ENCODE results near the gene CALD1.

Gene CALD1

GRCh38 chr7:134856091-134856490, 76.7 kb downstream of the CALD1 start:
- no peak for TF ChIP-seq CTCF (IDR thresholded peaks at IDR 0.05; ENCODE audit: control insufficient read depth, insufficient read depth, low read depth, low read length, missing control alignments)
- H3K4me3 ChIP-seq (ENCODE audit: control insufficient read depth, low read depth, low read length) = no peak overlapping the region
- no peak for DNase-seq (ENCODE audit: low read depth)

DNA sequence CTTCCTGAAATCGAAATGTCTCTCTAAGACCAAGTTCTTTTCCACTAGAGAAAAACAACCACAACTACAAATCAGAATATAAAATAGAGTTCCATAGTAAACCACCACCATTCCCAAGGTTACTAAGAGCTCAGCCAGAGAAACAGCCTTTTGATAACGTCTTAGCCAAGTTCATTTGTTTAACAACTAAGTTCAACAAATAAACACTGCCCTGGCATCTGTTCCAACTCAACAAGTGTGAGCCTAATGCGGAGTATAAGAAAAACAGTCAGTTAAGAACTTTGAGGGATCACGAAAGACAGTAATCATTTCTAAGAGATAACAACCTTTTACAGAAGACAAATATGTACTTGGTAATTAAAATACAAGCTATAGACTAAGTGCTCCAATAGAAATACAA, 77.3 kb downstream of the CALD1 start:
- no peak for TF ChIP-seq CTCF (IDR thresholded peaks at IDR 0.05; ENCODE audit: control insufficient read depth, insufficient read depth, low read depth, low read length, missing control alignments)
- no peak overlapping the region for H3K4me3 ChIP-seq (ENCODE audit: control insufficient read depth, low read depth, low read length)
- DNase-seq (ENCODE audit: low read depth) = no peak

GRCh38 chr7:134857958-134858357, 78.5 kb downstream of the CALD1 start:
- TF ChIP-seq CTCF (IDR thresholded peaks at IDR 0.05; ENCODE audit: control insufficient read depth, insufficient read depth, low read depth, low read length, missing control alignments) = no peak
- no peak overlapping the region for H3K4me3 ChIP-seq (ENCODE audit: control insufficient read depth, low read depth, low read length)
- DNase-seq (ENCODE audit: low read depth) = no peak

GRCh38 chr7:134859783-134860182, 80.3 kb downstream of the CALD1 start:
- TF ChIP-seq CTCF (IDR thresholded peaks at IDR 0.05; ENCODE audit: control insufficient read depth, insufficient read depth, low read depth, low read length, missing control alignments) = no peak
- no peak for DNase-seq (ENCODE audit: low read depth)
- no peak overlapping the region for H3K4me3 ChIP-seq (ENCODE audit: control insufficient read depth, low read depth, low read length)

- H3K4me3 ChIP-seq (ENCODE audit: control insufficient read depth, low read depth, low read length) = no peak overlapping the region; the same call in 1 of the 2 replicates
- DNase-seq (ENCODE audit: low read depth) = no peak
- no peak for TF ChIP-seq CTCF (IDR thresholded peaks at IDR 0.05; ENCODE audit: control insufficient read depth, insufficient read depth, low read depth, low read length, missing control alignments)
Observed at GRCh38 chr7:134865001-134865845, 85.8 kb downstream of the CALD1 start.

DNA sequence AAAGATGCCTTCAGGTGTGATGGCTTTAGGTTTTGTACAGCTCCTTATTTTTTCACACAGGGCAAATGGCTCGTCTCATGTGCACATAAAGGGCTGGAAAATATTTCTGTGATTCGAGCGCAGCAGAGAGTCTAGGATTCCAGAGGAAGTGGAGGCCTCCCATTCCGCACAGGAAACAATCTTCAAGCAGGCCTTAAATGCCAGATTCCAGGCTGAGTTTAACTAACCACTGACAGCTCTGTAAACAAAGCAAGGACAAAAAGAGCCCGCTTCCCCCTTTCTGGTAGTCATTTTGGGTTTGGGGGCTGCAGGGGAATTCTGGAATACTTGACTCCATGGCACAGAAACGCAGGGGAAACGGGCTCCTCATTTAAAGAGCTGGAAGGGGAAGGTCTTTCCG, 87.2 kb downstream of the CALD1 start:
- TF ChIP-seq CTCF (IDR thresholded peaks at IDR 0.05; ENCODE audit: control insufficient read depth, insufficient read depth, low read depth, low read length, missing control alignments) = no peak
- no peak for DNase-seq (ENCODE audit: low read depth)
- H3K4me3 ChIP-seq (ENCODE audit: control insufficient read depth, low read depth, low read length) = no peak overlapping the region
